ENCODE data around the gene CFAP251.

DNA sequence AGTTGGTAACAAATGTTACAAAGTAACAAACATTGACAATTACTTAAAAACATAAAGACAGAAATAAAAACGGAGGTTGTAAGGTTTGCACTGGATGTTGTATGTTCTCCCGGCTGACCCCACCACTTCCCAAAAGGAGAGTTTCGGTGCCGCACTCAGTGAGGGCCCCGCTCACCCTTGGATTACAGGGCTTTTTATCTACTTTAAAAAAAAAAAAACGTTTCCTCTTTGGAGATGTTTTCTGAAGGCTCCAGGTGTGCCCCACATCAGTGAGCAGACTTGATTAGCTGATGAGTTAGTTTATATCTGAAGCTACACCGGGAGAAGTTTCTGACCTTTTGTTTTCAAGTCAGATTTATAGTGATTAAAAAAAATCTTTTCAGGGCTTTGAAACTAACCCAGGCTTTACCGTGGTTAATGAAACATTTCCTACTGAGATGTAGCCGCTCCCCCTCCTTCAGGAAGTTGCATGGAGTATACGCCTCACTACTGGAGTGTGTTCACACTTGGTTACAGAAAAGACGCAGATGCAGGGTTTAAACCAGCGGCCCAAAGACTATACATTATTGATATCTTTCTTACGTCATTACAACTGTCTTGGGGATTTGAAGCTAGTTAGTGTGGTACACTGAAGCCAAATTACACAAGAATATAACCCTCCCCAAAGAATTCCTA, 65.3 kb downstream of the CFAP251 start:
- TF ChIP-seq CEBPB (IDR thresholded peaks at IDR 0.05) (no peak), TCF12 (IDR thresholded peaks at IDR 0.05; ENCODE audit: low read depth) (no peak), YY1 (IDR thresholded peaks at IDR 0.05; ENCODE audit: low read depth) (no peak), EGR1 (IDR thresholded peaks at IDR 0.05) (no peak), EP300 (IDR thresholded peaks at IDR 0.05; ENCODE audit: borderline replicate concordance) (no peak), CREB1 (IDR thresholded peaks at IDR 0.05; ENCODE audit: low read depth) (no peak), NFIC (IDR thresholded peaks at IDR 0.05) (no peak), RAD21 (IDR thresholded peaks at IDR 0.05; ENCODE audit: low read depth) (no peak)
- TF ChIP-seq, protein P1, sequence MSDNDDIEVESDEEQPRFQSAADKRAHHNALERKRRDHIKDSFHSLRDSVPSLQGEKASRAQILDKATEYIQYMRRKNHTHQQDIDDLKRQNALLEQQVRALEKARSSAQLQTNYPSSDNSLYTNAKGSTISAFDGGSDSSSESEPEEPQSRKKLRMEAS (IDR thresholded peaks at IDR 0.05) = no peak
- TF ChIP-seq, protein P2, sequence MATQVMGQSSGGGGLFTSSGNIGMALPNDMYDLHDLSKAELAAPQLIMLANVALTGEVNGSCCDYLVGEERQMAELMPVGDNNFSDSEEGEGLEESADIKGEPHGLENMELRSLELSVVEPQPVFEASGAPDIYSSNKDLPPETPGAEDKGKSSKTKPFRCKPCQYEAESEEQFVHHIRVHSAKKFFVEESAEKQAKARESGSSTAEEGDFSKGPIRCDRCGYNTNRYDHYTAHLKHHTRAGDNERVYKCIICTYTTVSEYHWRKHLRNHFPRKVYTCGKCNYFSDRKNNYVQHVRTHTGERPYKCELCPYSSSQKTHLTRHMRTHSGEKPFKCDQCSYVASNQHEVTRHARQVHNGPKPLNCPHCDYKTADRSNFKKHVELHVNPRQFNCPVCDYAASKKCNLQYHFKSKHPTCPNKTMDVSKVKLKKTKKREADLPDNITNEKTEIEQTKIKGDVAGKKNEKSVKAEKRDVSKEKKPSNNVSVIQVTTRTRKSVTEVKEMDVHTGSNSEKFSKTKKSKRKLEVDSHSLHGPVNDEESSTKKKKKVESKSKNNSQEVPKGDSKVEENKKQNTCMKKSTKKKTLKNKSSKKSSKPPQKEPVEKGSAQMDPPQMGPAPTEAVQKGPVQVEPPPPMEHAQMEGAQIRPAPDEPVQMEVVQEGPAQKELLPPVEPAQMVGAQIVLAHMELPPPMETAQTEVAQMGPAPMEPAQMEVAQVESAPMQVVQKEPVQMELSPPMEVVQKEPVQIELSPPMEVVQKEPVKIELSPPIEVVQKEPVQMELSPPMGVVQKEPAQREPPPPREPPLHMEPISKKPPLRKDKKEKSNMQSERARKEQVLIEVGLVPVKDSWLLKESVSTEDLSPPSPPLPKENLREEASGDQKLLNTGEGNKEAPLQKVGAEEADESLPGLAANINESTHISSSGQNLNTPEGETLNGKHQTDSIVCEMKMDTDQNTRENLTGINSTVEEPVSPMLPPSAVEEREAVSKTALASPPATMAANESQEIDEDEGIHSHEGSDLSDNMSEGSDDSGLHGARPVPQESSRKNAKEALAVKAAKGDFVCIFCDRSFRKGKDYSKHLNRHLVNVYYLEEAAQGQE (IDR thresholded peaks at IDR 0.05; ENCODE audit: low read depth) = no peak
- TF ChIP-seq, protein P3, sequence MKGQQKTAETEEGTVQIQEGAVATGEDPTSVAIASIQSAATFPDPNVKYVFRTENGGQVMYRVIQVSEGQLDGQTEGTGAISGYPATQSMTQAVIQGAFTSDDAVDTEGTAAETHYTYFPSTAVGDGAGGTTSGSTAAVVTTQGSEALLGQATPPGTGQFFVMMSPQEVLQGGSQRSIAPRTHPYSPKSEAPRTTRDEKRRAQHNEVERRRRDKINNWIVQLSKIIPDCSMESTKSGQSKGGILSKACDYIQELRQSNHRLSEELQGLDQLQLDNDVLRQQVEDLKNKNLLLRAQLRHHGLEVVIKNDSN (IDR thresholded peaks at IDR 0.05) = no peak

Data from Ishikawa (cell line).